H1 (cell line): ENCODE data around the gene TYMS. TPM values are rescaled to one million over a fixed set of nuclear protein-coding genes. Genes with fewer than 3 reads are reported as not detected.

Experiments
- ASH2L ChIP-seq: fragments of 200-600, 300-600 bp; sonication (generic); IDR thresholded peaks from one replicate; pipeline ENCODE4 v1.7.1; 2017; ENCODE audit warnings: low read length
- CBX5 ChIP-seq: fragments of 300-800, 300-1000 bp; sonication (generic); IDR thresholded peaks from 2 replicates; pipeline ENCODE4 v1.7.1; 2016; ENCODE audit warnings: antibody characterized with exemption, low read length, low read depth
- MAFK ChIP-seq: IDR thresholded peaks from 2 replicates; pipeline ENCODE4 v1.6.1; 2012; ENCODE audit warnings: low read depth, mild to moderate bottlenecking, improper control_type of control experiment, low read length
- RFX5 ChIP-seq: IDR thresholded peaks from 2 replicates; pipeline ENCODE4 v1.6.1; 2011; ENCODE audit warnings: low read depth, low read length, improper control_type of control experiment, borderline replicate concordance
- polyA plus RNA-seq, 7 experiments: library from polyadenylated mRNA; depleted of rRNA in 3 of 7; stranded (reverse) in 5 of 7; unstranded in 2 of 7; fragments of >200 nt in 5 of 7; fragments of 200-250 nt in 2 of 7; gene quantifications; 1 replicate in 5 of 7; 2 replicates in 1 of 7; 4 replicates in 1 of 7; pipeline versions ENCODE4 v1.2.1 to v1.2.3, GENCODE V29; 2011 to 2013; ENCODE audit warnings: missing spikeins in 2 of 7, mixed read lengths in 2 of 7
- total RNA-seq: library from RNA; stranded (reverse); fragmentation: NEBNext Ultra II Directional; extraction: Animal tissue kit (Norgen Biotek cat#: 25700); gene quantifications from 2 replicates; pipeline ENCODE4 v1.2.1, GENCODE V29; 2021

The TYMS gene
- total and polyA plus RNA-seq, 2 of the 8 experiments (the other 6 are each of a cell fraction or from before 2014, with no cell fraction given) = 91.9 to 110 TPM

DNA sequence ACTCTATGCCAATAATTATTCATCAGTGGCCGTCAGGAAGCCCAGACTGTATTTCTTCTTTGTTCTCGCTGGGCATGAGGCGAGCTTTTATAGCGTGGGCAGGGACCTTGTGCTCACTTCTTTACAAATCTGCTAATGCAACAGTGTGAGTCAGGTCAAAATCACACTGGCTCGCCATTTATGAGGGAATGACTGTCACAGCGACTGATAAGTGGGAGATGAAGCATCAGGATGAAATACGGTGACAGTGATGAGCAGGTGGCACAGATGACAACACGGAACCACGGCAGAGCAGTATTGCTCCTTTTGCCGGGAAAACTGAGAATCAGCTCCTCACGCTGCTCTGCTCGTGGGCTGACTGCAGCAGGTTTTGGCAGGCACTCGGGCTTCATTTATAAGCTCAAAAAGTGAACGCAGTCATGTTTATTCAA lies 20.5 kb downstream of the TYMS start (continued):
- TF ChIP-seq CBX5 (no peak), RFX5 (no peak), ASH2L (no peak), MAFK (no peak)
